Liver (tissue), 9 donors: ENCODE results near the gene ZNF14. TPM values are rescaled to one million over a fixed set of nuclear protein-coding genes. Genes with fewer than 3 reads are reported as not detected.
"Not testable (repeated sequence)": the region's sequence is repeated elsewhere in the genome, so short reads cannot be mapped to it uniquely, and the experiment has no call there.

Source experiments
- DNase-seq: peaks from one replicate; pipeline ENCODE4 v3.0.0-alpha.2; 2017; ENCODE audit warnings: low spot score
- H3K27ac ChIP-seq, 2 donors: one replicate each; pipeline ENCODE4 v1.7.0; 2013; ENCODE audit warnings: inconsistent platforms in 2 of 2, low read length in 2 of 2, control low read depth in 1 of 2, low read depth in 1 of 2, mild to moderate bottlenecking in 1 of 2
- H3K27me3 ChIP-seq, 4 donors: one replicate each; pipeline versions ENCODE4 v1.6.1 to v1.7.0; 2013; ENCODE audit warnings: low read length in 3 of 4, inconsistent platforms in 1 of 4, mild to moderate bottlenecking in 1 of 4, moderate library complexity in 1 of 4; ENCODE audit not compliant: control insufficient read depth in 4 of 4, insufficient read depth in 4 of 4
- H3K36me3 ChIP-seq, 4 donors: one replicate each; pipeline versions ENCODE4 v1.6.1 to v1.7.0; 2013; ENCODE audit warnings: low read length in 3 of 4, mild to moderate bottlenecking in 3 of 4, low read depth in 1 of 4, moderate library complexity in 1 of 4; ENCODE audit not compliant: control insufficient read depth in 4 of 4, insufficient read depth in 3 of 4
- H3K4me1 ChIP-seq, 4 donors: one replicate each; pipeline versions ENCODE4 v1.6.1 to v1.7.0; 2013; ENCODE audit warnings: low read length in 3 of 4, mild to moderate bottlenecking in 3 of 4, moderate library complexity in 1 of 4; ENCODE audit not compliant: control insufficient read depth in 4 of 4, insufficient read depth in 4 of 4
- H3K4me3 ChIP-seq, 3 donors: one replicate each; pipeline versions ENCODE4 v1.6.1 to v1.7.0; 2013; ENCODE audit warnings: low read length in 3 of 3, control low read depth in 1 of 3, low read depth in 1 of 3, mild to moderate bottlenecking in 1 of 3
- H3K9ac ChIP-seq, 2 donors: one replicate each; pipeline ENCODE4 v1.7.0; 2013; ENCODE audit warnings: low read length in 2 of 2, mild to moderate bottlenecking in 2 of 2, moderate library complexity in 2 of 2, control low read depth in 1 of 2, low read depth in 1 of 2
- H3K9me3 ChIP-seq, 4 donors: one replicate each; pipeline versions ENCODE4 v1.6.1 to v1.7.0; 2013; ENCODE audit warnings: low read length in 3 of 4; ENCODE audit not compliant: control insufficient read depth in 4 of 4
- EGR1 ChIP-seq, 2 donors: IDR thresholded peaks; 2 replicates each; pipeline ENCODE4 v1.6.1; 2016 to 2018; ENCODE audit warnings: antibody characterized with exemption in 2 of 2, low read depth in 2 of 2
- FOXA1 ChIP-seq: IDR thresholded peaks from 2 replicates; pipeline ENCODE4 v1.6.1; 2016; ENCODE audit warnings: antibody characterized with exemption
- FOXA2 ChIP-seq: IDR thresholded peaks from 2 replicates; pipeline ENCODE4 v1.6.1; 2016; ENCODE audit warnings: antibody characterized with exemption
- GABPA ChIP-seq, 2 donors: IDR thresholded peaks in 1 of 2; conservative IDR thresholded peaks in 1 of 2; 2 replicates each; pipeline ENCODE4 v1.6.1; 2016; ENCODE audit warnings: antibody characterized with exemption in 2 of 2, mild to moderate bottlenecking in 1 of 2, moderate library complexity in 1 of 2
- HNF4A ChIP-seq, 2 donors: conservative IDR thresholded peaks; 2 replicates each; pipeline ENCODE4 v1.6.1; 2016; ENCODE audit warnings: antibody characterized with exemption in 2 of 2, mild to moderate bottlenecking in 2 of 2
- HNF4G ChIP-seq: IDR thresholded peaks from 2 replicates; pipeline ENCODE4 v1.6.1; 2016; ENCODE audit warnings: antibody characterized with exemption
- JUND ChIP-seq, 2 donors: IDR thresholded peaks; 2 replicates each; pipeline ENCODE4 v1.6.1; 2016; ENCODE audit warnings: antibody characterized with exemption in 2 of 2
- NR2F2 ChIP-seq: IDR thresholded peaks from 2 replicates; pipeline ENCODE4 v1.6.1; 2016; ENCODE audit warnings: antibody characterized with exemption
- RAD21 ChIP-seq, 2 donors: IDR thresholded peaks; 2 replicates each; pipeline ENCODE4 v1.6.1; 2016; ENCODE audit warnings: antibody characterized with exemption in 2 of 2, mild to moderate bottlenecking in 2 of 2
- REST ChIP-seq: IDR thresholded peaks from 2 replicates; pipeline ENCODE4 v1.6.1; 2016; ENCODE audit warnings: antibody characterized with exemption, mild to moderate bottlenecking
- RXRA ChIP-seq, 2 donors: IDR thresholded peaks; 2 replicates each; pipeline ENCODE4 v1.6.1; 2017 to 2018; ENCODE audit warnings: antibody characterized with exemption in 2 of 2, mild to moderate bottlenecking in 1 of 2
- SP1 ChIP-seq: IDR thresholded peaks from 2 replicates; pipeline ENCODE4 v1.6.1; 2018; ENCODE audit warnings: antibody characterized with exemption, mild to moderate bottlenecking
- TAF1 ChIP-seq: conservative IDR thresholded peaks from 2 replicates; pipeline ENCODE4 v1.6.1; 2016; ENCODE audit warnings: antibody characterized with exemption, mild to moderate bottlenecking
- YY1 ChIP-seq: IDR thresholded peaks from 2 replicates; pipeline ENCODE4 v1.6.1; 2016; ENCODE audit warnings: antibody characterized with exemption, mild to moderate bottlenecking
- WGBS: extraction: QIAGEN DNeasy Blood & Tissue Kit; methylation state at CpG from one replicate; pipeline ENCODE4 v1.1.7; 2013; 5-methylcytosine and 5-hydroxymethylcytosine counted together
- polyA plus RNA-seq, 2 donors: library from polyadenylated mRNA; stranded (reverse) in 1 of 2; unstranded in 1 of 2; fragments of 200-250 nt in 1 of 2; fragments of >200 nt in 1 of 2; fragmentation: Nextera tagmentation in 1 of 2; extraction: Ambion mirVana in 1 of 2; gene quantifications; one replicate each; pipeline versions ENCODE4 v1.2.1 to v1.2.3, GENCODE V29; 2013 to 2015
- total RNA-seq, 2 donors: library from RNA; depleted of rRNA; stranded (reverse); fragments of >200 nt; gene quantifications; one replicate each; pipeline ENCODE4 v1.2.3, GENCODE V29; 2014
- TF ChIP-seq, protein P1 (sequence below): IDR thresholded peaks from 2 replicates; pipeline ENCODE4 v1.6.1; 2016; ENCODE audit warnings: antibody characterized with exemption
- TF ChIP-seq, protein P2 (sequence below): IDR thresholded peaks from 2 replicates; pipeline ENCODE4 v1.6.1; 2016; ENCODE audit warnings: antibody characterized with exemption
- TF ChIP-seq, protein P3 (sequence below): IDR thresholded peaks from 2 replicates; pipeline ENCODE4 v1.6.1; 2016; ENCODE audit warnings: antibody characterized with exemption
- TF ChIP-seq, protein P4 (sequence below): fragments of 150-350 bp; IDR thresholded peaks from 2 replicates; pipeline ENCODE4 v1.5.1; 2017; ENCODE audit warnings: improper control_type of control experiment, low read depth, low read length; ENCODE audit not compliant: missing input control
- donor health status: healthy.
- donor health status: healthy.
- donor health status: healthy.
- donor health status: healthy.
- donor health status: healthy.

Gene ZNF14
- total and polyA plus RNA-seq, 4 donors = 0.28 to 2.6 (median 0.90) TPM

DNA sequence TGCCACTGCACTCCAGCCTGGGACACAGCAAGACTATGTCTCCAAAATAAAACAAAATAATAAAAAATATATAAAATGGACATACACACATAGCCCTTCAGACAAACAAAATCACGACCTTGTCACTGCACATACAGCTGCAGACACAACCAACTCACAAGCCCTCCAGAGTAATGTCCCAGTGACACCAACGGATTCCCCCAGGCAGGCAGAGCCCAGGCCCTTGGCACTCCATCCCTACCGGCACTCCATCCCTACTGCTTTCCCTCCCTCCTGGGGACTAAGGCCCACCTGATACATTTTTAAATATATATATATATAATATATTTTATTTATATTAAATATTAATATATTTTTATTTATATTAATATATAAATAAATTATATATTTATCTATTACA is 45.8 kb downstream of the ZNF14 start:
- Histone ChIP-seq H3K36me3 (no peaks in the 10 kb centered on the region), H3K4me3 (no peak overlapping the region), H3K9me3 (peaks cover 3 to 14% (median 10%) of the 10 kb centered on the region in 4 donors), H3K27me3 (no peaks in the 10 kb centered on the region), H3K27ac (no peak overlapping the region), H3K4me1 (no peaks in the 10 kb centered on the region), H3K9ac (no peak overlapping the region)
- TF ChIP-seq RAD21 (IDR thresholded peaks at IDR 0.05) = no peak
- TF ChIP-seq FOXA1 = no peak
- no peak for TF ChIP-seq SP1
- TF ChIP-seq, protein P1, sequence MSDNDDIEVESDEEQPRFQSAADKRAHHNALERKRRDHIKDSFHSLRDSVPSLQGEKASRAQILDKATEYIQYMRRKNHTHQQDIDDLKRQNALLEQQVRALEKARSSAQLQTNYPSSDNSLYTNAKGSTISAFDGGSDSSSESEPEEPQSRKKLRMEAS = no peak
- TF ChIP-seq, protein P2, sequence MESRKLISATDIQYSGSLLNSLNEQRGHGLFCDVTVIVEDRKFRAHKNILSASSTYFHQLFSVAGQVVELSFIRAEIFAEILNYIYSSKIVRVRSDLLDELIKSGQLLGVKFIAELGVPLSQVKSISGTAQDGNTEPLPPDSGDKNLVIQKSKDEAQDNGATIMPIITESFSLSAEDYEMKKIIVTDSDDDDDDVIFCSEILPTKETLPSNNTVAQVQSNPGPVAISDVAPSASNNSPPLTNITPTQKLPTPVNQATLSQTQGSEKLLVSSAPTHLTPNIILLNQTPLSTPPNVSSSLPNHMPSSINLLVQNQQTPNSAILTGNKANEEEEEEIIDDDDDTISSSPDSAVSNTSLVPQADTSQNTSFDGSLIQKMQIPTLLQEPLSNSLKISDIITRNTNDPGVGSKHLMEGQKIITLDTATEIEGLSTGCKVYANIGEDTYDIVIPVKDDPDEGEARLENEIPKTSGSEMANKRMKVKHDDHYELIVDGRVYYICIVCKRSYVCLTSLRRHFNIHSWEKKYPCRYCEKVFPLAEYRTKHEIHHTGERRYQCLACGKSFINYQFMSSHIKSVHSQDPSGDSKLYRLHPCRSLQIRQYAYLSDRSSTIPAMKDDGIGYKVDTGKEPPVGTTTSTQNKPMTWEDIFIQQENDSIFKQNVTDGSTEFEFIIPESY = no peak
- no peak for DNase-seq
- 95% methylated on average over 3 of the region's 3 CpGs for WGBS

DNA sequence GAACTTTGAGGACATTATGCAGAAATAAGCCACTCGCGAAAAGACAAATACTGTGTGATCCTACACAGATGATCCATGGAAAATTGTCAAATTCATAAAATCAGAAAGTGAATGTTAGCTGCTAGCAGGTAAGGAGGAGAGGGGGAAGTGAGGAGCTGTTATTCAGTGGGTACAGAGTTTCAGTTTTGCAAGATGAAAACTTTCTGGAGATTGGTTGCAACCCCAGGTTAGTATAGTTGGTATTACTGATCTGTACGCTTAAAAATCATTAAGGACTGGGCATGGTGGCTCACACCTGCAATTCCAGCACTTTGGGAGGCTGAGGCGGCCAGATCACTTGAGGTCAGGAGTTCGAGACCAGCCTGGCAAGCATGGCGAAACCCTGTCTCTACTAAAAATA is 46.3 kb downstream of the ZNF14 start:
- H3K9me3 ChIP-seq = peaks cover 3 to 17% (median 10%) of the 10 kb centered on the region in 4 donors
- no peaks in the 10 kb centered on the region for H3K36me3 ChIP-seq
- H3K27me3 ChIP-seq = no peaks in the 10 kb centered on the region
- 95% methylated on average over 6 of the region's 6 CpGs for WGBS
- no peak overlapping the region for H3K4me3 ChIP-seq
- H3K27ac ChIP-seq = no peak overlapping the region
- no peak for DNase-seq
- H3K9ac ChIP-seq = no peak overlapping the region
- no peaks in the 10 kb centered on the region for H3K4me1 ChIP-seq
- TF ChIP-seq GABPA (IDR thresholded peaks at IDR 0.05 in 1 of 2, conservative IDR thresholded peaks at IDR 0.05 in 1 of 2) (no peak), JUND (IDR thresholded peaks at IDR 0.05) (no peak), YY1 (no peak), SP1 (no peak), RXRA (IDR thresholded peaks at IDR 0.05) (no peak), REST (no peak), EGR1 (IDR thresholded peaks at IDR 0.05; ENCODE audit: low read depth in 2 of 2) (no peak), FOXA1 (no peak), HNF4G (no peak), TAF1 (no peak), NR2F2 (no peak), HNF4A (conservative IDR thresholded peaks at IDR 0.05) (no peak), FOXA2 (no peak), RAD21 (IDR thresholded peaks at IDR 0.05) (no peak)
- TF ChIP-seq, protein P2 = no peak
- TF ChIP-seq, protein P1 = no peak
- TF ChIP-seq, protein P3, sequence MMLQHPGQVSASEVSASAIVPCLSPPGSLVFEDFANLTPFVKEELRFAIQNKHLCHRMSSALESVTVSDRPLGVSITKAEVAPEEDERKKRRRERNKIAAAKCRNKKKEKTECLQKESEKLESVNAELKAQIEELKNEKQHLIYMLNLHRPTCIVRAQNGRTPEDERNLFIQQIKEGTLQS = no peak
- TF ChIP-seq, protein P4, sequence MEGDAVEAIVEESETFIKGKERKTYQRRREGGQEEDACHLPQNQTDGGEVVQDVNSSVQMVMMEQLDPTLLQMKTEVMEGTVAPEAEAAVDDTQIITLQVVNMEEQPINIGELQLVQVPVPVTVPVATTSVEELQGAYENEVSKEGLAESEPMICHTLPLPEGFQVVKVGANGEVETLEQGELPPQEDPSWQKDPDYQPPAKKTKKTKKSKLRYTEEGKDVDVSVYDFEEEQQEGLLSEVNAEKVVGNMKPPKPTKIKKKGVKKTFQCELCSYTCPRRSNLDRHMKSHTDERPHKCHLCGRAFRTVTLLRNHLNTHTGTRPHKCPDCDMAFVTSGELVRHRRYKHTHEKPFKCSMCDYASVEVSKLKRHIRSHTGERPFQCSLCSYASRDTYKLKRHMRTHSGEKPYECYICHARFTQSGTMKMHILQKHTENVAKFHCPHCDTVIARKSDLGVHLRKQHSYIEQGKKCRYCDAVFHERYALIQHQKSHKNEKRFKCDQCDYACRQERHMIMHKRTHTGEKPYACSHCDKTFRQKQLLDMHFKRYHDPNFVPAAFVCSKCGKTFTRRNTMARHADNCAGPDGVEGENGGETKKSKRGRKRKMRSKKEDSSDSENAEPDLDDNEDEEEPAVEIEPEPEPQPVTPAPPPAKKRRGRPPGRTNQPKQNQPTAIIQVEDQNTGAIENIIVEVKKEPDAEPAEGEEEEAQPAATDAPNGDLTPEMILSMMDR = no peak

- H3K4me1 ChIP-seq, DNase-seq, H3K4me3 ChIP-seq, H3K9ac ChIP-seq, H3K36me3 ChIP-seq, H3K27me3 ChIP-seq, H3K27ac ChIP-seq: not testable (repeated sequence)
- 98% methylated on average over 15 of the region's 15 CpGs for WGBS
- peaks cover 7 to 20% (median 14%) of the 10 kb centered on the region in 4 donors for H3K9me3 ChIP-seq
Observed at GRCh38 chr19:19686119-19686518, 46.8 kb downstream of the ZNF14 start.
